ENCODE data around the gene CCKAR. TPM values are rescaled to one million over a fixed set of nuclear protein-coding genes. Genes with fewer than 3 reads are reported as not detected.

CCKAR gene
- total and polyA plus RNA-seq, 8 donors: 0.12 to 0.16 (median 0.15) TPM; not detected in 3

Other genes starting within 250 kb of the CCKAR start
- gene RBPJ, start 169.5 kb downstream of the CCKAR start, total RNA-seq: 10 to 100 TPM; 17.6 to 50.2 (median 26.8) TPM
- 10 to 100 TPM; 19.5 to 27.1 TPM for gene RBPJ, start 169.5 kb downstream of the CCKAR start, polyA plus RNA-seq
- 1 to 10 TPM; 3.3 to 8.2 (median 4.7) TPM for gene TBC1D19, start 93.6 kb upstream of the CCKAR start, total RNA-seq
- 1 to 10 TPM; 1.8 to 3.3 TPM for gene TBC1D19, start 93.6 kb upstream of the CCKAR start, polyA plus RNA-seq

Measured in pancreas (tissue), 8 donors.